Measurements from ENCODE around the gene MYL9. TPM values are rescaled to one million over a fixed set of nuclear protein-coding genes. Genes with fewer than 3 reads are reported as not detected.

The MYL9 gene
- total and polyA plus RNA-seq, 2 of the 4 experiments (the other 2 are of a cell fraction), result 97.5 to 425 TPM

DNA sequence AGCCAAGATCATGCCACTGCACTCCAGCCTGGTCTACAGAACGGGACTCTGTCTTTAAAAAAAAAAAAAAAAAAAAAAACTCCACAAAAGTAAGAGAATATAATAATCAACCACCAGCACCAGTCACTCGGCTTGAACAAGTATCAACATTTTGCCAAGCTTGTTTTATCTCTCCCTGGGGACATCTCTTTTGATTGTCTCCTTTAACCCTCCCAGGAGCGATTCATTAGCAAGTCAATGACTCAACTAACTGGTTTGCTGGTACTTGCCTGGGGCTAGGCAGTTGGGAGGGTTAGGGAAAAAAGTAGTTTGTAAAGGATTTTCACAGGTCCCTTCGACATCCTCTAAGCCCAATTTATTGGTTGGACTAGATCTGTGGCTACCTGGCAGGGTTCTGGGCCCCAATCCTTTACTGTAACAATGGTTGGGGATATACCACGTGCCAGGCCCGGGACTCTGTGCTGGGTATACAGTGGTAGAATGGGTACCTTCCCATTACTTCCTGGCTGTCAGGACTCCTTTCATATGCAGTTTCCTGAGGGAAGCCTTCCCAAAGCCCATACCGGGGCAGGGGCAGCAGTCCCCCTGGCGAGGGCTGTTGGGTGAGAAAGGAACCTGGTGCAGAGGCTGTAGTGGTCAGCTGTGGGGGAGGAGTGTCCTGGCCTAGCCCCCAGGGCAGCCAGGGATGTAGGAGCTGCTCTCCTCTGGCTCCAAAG, 44.2 kb downstream of the MYL9 start:
- in situ Hi-C loops (cut with MboI; ENCODE audit: low sequenced_read_pairs), result no loop called here
- ChIA-PET CTCF (no interaction called here), POLR2A (ENCODE audit: unreplicated experiment) (no interaction called here)
- H3K56ac ChIP-seq (ENCODE audit: extremely low read depth, insufficient read depth, low read length), result no peak overlapping the region
- no peak overlapping the region for H2BK5ac ChIP-seq (ENCODE audit: low read depth, low read length, poor library complexity, severe bottlenecking)
- H3K27ac ChIP-seq (ENCODE audit: insufficient read depth, low read length), result no peak overlapping the region
- H2BK15ac ChIP-seq (ENCODE audit: low read depth, low read length), result no peak overlapping the region
- intact Hi-C loops (cut with micrococcal nuclease), result no loop called here
- H4K8ac ChIP-seq (ENCODE audit: low read depth in 2 of 2, low read length in 2 of 2), result no peak overlapping the region
- no peak overlapping the region for H3K14ac ChIP-seq (replicated peaks; ENCODE audit: low read depth, low read length)
- TF ChIP-seq, protein P1, sequence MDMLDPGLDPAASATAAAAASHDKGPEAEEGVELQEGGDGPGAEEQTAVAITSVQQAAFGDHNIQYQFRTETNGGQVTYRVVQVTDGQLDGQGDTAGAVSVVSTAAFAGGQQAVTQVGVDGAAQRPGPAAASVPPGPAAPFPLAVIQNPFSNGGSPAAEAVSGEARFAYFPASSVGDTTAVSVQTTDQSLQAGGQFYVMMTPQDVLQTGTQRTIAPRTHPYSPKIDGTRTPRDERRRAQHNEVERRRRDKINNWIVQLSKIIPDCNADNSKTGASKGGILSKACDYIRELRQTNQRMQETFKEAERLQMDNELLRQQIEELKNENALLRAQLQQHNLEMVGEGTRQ (IDR thresholded peaks at IDR 0.05; ENCODE audit: low read depth, low read length), result no peak
- TF ChIP-seq MXI1 (IDR thresholded peaks at IDR 0.05; ENCODE audit: borderline replicate concordance, low read depth, low read length) (no peak), MAZ (IDR thresholded peaks at IDR 0.05; ENCODE audit: borderline replicate concordance, low read depth, low read length) (no peak), NFE2L2 (IDR thresholded peaks at IDR 0.05; ENCODE audit: low read depth, low read length) (no peak)
- H3K4me3 ChIP-seq (ENCODE audit: insufficient read depth, low read depth, low read length), result no peak overlapping the region
- H3K9me1 ChIP-seq (ENCODE audit: insufficient read depth, low read length), result peaks cover 2% of the 10 kb centered on the region; the same call in 1 of the 2 replicates
- H2BK120ac ChIP-seq (ENCODE audit: low read depth, low read length), result no peak overlapping the region
- WGBS, 2 experiments (ENCODE audit: extremely low coverage in 2 of 2, insufficient read length in 1 of 2), result no CpG with 5 or more reads among the region's 8 CpGs
- no TSS peak for BruUV-seq (replicated peaks)
- no peak overlapping the region for H2AFZ ChIP-seq (replicated peaks; ENCODE audit: low read length, poor library complexity)
- peak; percentile 20 for DNase-seq
- H3K36me3 ChIP-seq (ENCODE audit: control insufficient read depth, insufficient read depth, low read length), result peaks cover 23% of the 10 kb centered on the region
- no peak overlapping the region for H2BK20ac ChIP-seq (ENCODE audit: low read depth, low read length)
- H3K4me1 ChIP-seq (ENCODE audit: control insufficient read depth, insufficient read depth, low read length), result no peaks in the 10 kb centered on the region
- H4K5ac ChIP-seq (ENCODE audit: low read depth, low read length), result no peak overlapping the region
- H3K23ac ChIP-seq (ENCODE audit: low read depth, low read length), result no peak overlapping the region
- no peak overlapping the region for H3K4me2 ChIP-seq (ENCODE audit: low read depth, low read length)
- peaks cover 3% of the 10 kb centered on the region; the same call in 1 of the 2 replicates for H4K20me1 ChIP-seq (ENCODE audit: insufficient read depth, low read length)
- H2AK5ac ChIP-seq (ENCODE audit: low read depth, low read length), result no peak overlapping the region
- H2AK9ac ChIP-seq (replicated peaks; ENCODE audit: low read depth, low read length, poor library complexity), result no peak overlapping the region
- ATAC-seq (ENCODE audit: low read depth), result no peak
- H3K4ac ChIP-seq (ENCODE audit: low read depth, low read length), result no peak overlapping the region
- dilution Hi-C loops (cut with HindIII; ENCODE audit: low sequenced_read_pairs, unreplicated experiment), result no loop called here
- no peak overlapping the region for H4K91ac ChIP-seq (ENCODE audit: insufficient read depth, low read depth, low read length)
- H3K27me3 ChIP-seq (ENCODE audit: control insufficient read depth, insufficient read depth, low read length), result no peaks in the 10 kb centered on the region
- H3K9ac ChIP-seq (ENCODE audit: low read depth, low read length), result no peak overlapping the region
- no peaks in the 10 kb centered on the region for H3K9me3 ChIP-seq (ENCODE audit: control insufficient read depth, insufficient read depth, low read length)
- H3K79me1 ChIP-seq (ENCODE audit: low read depth in 1 of 2, low read length in 2 of 2), result peaks cover 3 to 4% of the 10 kb centered on the region in 2 experiments; a peak in 3 of 4 replicates
- H3K18ac ChIP-seq (ENCODE audit: low read depth, low read length), result no peak overlapping the region
